Neural cell (in vitro differentiated cells): Measurements from ENCODE around the gene FGFR1OP2. TPM values are rescaled to one million over a fixed set of nuclear protein-coding genes. Genes with fewer than 3 reads are reported as not detected.

Source experiments
- H2AFZ ChIP-seq: fragments of 200-600, 300-800 bp; sonication (generic), shearing (Covaris generic); 2 replicates; pipeline ENCODE4 v1.6.0; 2014; ENCODE audit warnings: low read depth, mild to moderate bottlenecking, antibody characterized with exemption, low read length, moderate library complexity
- H3F3A ChIP-seq: fragments of 200-600 bp; shearing (Covaris generic); 2 replicates; pipeline ENCODE4 v1.6.1; 2016; ENCODE audit warnings: mild to moderate bottlenecking, moderate library complexity, mixed read lengths, antibody characterized with exemption, low read length; ENCODE audit not compliant: insufficient read depth, poor library complexity, severe bottlenecking
- H3K27ac ChIP-seq: fragments of 200-600, 300-800 bp; sonication (generic), shearing (Covaris generic); 2 replicates; pipeline ENCODE4 v1.5.1; 2014; ENCODE audit warnings: mild to moderate bottlenecking, low read length, moderate library complexity
- H3K27me3 ChIP-seq: fragments of 300-800, 200-600 bp; sonication (generic), shearing (Covaris generic); 2 replicates; pipeline ENCODE4 v1.6.0; 2014; ENCODE audit warnings: mild to moderate bottlenecking, low read depth, low read length, moderate library complexity; ENCODE audit not compliant: insufficient read depth
- H3K36me3 ChIP-seq: fragments of 300-800, 200-600 bp; sonication (generic), shearing (Covaris generic); 2 replicates; pipeline ENCODE4 v1.5.1; 2014; ENCODE audit warnings: mild to moderate bottlenecking, antibody characterized with exemption, low read length, moderate library complexity; ENCODE audit not compliant: insufficient read depth
- H3K4me2 ChIP-seq: fragments of 300-800, 200-600 bp; sonication (generic), shearing (Covaris generic); 2 replicates; pipeline ENCODE4 v1.6.0; 2014; ENCODE audit warnings: mild to moderate bottlenecking, low read length
- H3K4me3 ChIP-seq: fragments of 300-800, 200-600 bp; sonication (generic), shearing (Covaris generic); 2 replicates; pipeline ENCODE4 v1.5.1; 2014; ENCODE audit warnings: mild to moderate bottlenecking, low read length, moderate library complexity
- H3K79me2 ChIP-seq: fragments of 200-600 bp; shearing (Covaris generic); replicated peaks from 2 replicates; pipeline ENCODE4 v1.6.0; 2014; ENCODE audit warnings: mild to moderate bottlenecking, low read length, moderate library complexity; ENCODE audit not compliant: insufficient read depth
- H3K9ac ChIP-seq: fragments of 300-800, 200-600 bp; sonication (generic), shearing (Covaris generic); 2 replicates; pipeline ENCODE4 v1.6.1; 2016; ENCODE audit warnings: mild to moderate bottlenecking, low read length, mixed read lengths
- H3K9me2 ChIP-seq: fragments of 200-600 bp; shearing (Covaris generic); 2 replicates; pipeline ENCODE4 v1.6.1; 2016; ENCODE audit warnings: mild to moderate bottlenecking, low read length, mixed read lengths; ENCODE audit not compliant: insufficient read depth
- H3K9me3 ChIP-seq: fragments of 200-600, 300-800 bp; sonication (generic), shearing (Covaris generic); 2 replicates; pipeline ENCODE4 v1.6.1; 2016; ENCODE audit warnings: mild to moderate bottlenecking, mixed run types, low read length, moderate library complexity, mixed read lengths
- H4K20me1 ChIP-seq: fragments of 200-600 bp; shearing (Covaris generic); 2 replicates; pipeline ENCODE4 v1.6.1; 2016; ENCODE audit warnings: mild to moderate bottlenecking, mixed run types; ENCODE audit not compliant: insufficient read depth
- CTCF ChIP-seq: fragments of 450-650 bp; IDR thresholded peaks from 2 replicates; pipeline ENCODE4 v1.5.1; 2014; ENCODE audit warnings: antibody characterized with exemption, mild to moderate bottlenecking, moderate library complexity; ENCODE audit not compliant: poor library complexity, severe bottlenecking
- EP300 ChIP-seq: fragments of 450-650 bp; conservative IDR thresholded peaks from 2 replicates; pipeline ENCODE4 v1.6.1; 2014; ENCODE audit warnings: antibody characterized with exemption, mild to moderate bottlenecking, moderate library complexity; ENCODE audit not compliant: poor library complexity, severe bottlenecking
- EZH2 ChIP-seq: fragments of 200-600, 300-800 bp; shearing (Covaris generic), sonication (generic); IDR thresholded peaks from 2 replicates; pipeline ENCODE4 v1.6.1; 2014; ENCODE audit warnings: antibody characterized with exemption, low read length, borderline replicate concordance, mild to moderate bottlenecking; ENCODE audit not compliant: insufficient read depth, poor library complexity, severe bottlenecking
- MXI1 ChIP-seq: fragments of 450-650 bp; conservative IDR thresholded peaks from 2 replicates; pipeline ENCODE4 v1.6.1; 2014; ENCODE audit warnings: antibody characterized with exemption, mild to moderate bottlenecking; ENCODE audit not compliant: poor library complexity, severe bottlenecking
- POLR2AphosphoS5 ChIP-seq: IDR thresholded peaks from 2 replicates; pipeline ENCODE4 v1.6.1; 2012
- RAD21 ChIP-seq: fragments of 450-650 bp; conservative IDR thresholded peaks from 2 replicates; pipeline ENCODE4 v1.6.1; 2014; ENCODE audit warnings: antibody characterized with exemption, mild to moderate bottlenecking, moderate library complexity
- REST ChIP-seq: IDR thresholded peaks from 2 replicates; pipeline ENCODE4 v1.6.1; 2012; ENCODE audit warnings: borderline replicate concordance
- SMC3 ChIP-seq: fragments of 450-650 bp; conservative IDR thresholded peaks from 2 replicates; pipeline ENCODE4 v1.6.1; 2014; ENCODE audit warnings: antibody characterized with exemption, mild to moderate bottlenecking, moderate library complexity; ENCODE audit not compliant: poor library complexity
- TAF1 ChIP-seq: IDR thresholded peaks from 2 replicates; pipeline ENCODE4 v1.6.1; 2012; ENCODE audit warnings: low read depth
- polyA plus RNA-seq: library from polyadenylated mRNA; depleted of rRNA; stranded (reverse); fragments of >200 nt; gene quantifications from 2 replicates; pipeline ENCODE4 v1.2.3, GENCODE V29; 2014

The FGFR1OP2 gene
- polyA plus RNA-seq, 1 donor from 2014 or later, result 79.4 TPM

GRCh38 chr12:26989873-26990272 lies 51.6 kb downstream of the FGFR1OP2 start:
- H3K4me2 ChIP-seq, result no peak overlapping the region
- no peak overlapping the region for H3K27ac ChIP-seq
- no peaks in the 10 kb centered on the region for H3F3A ChIP-seq
- no peaks in the 10 kb centered on the region for H3K79me2 ChIP-seq
- H4K20me1 ChIP-seq, result no peaks in the 10 kb centered on the region
- no peaks in the 10 kb centered on the region for H3K9me2 ChIP-seq
- H3K36me3 ChIP-seq, result peaks cover 8% of the 10 kb centered on the region
- no peak overlapping the region for H3K4me3 ChIP-seq
- no peaks in the 10 kb centered on the region for H3K9me3 ChIP-seq
- H3K9ac ChIP-seq, result no peak overlapping the region
- H3K27me3 ChIP-seq, result no peaks in the 10 kb centered on the region
- no peak for TF ChIP-seq MXI1
- no peak for TF ChIP-seq EZH2
- H2AFZ ChIP-seq, result no peak overlapping the region

GRCh38 chr12:26991826-26992225 lies 53.6 kb downstream of the FGFR1OP2 start:
- Histone ChIP-seq H2AFZ (no peak overlapping the region), H3K9me3 (no peaks in the 10 kb centered on the region), H3K36me3 (peaks cover 8% of the 10 kb centered on the region), H3K27me3 (no peaks in the 10 kb centered on the region), H3K79me2 (no peaks in the 10 kb centered on the region), H4K20me1 (no peaks in the 10 kb centered on the region), H3K27ac (no peak overlapping the region), H3K4me2 (no peak overlapping the region), H3F3A (no peaks in the 10 kb centered on the region), H3K9me2 (no peaks in the 10 kb centered on the region), H3K9ac (no peak overlapping the region), H3K4me3 (no peak overlapping the region)
- TF ChIP-seq POLR2AphosphoS5 (no peak), REST (no peak), SMC3 (no peak), EP300 (no peak), EZH2 (no peak), MXI1 (no peak), TAF1 (no peak), CTCF (no peak), RAD21 (no peak)

- no peaks in the 10 kb centered on the region for H4K20me1 ChIP-seq
- no peak overlapping the region for H3K9ac ChIP-seq
- peaks cover 8% of the 10 kb centered on the region for H3K36me3 ChIP-seq
- no peak for TF ChIP-seq MXI1
- no peak for TF ChIP-seq POLR2AphosphoS5
- no peak for TF ChIP-seq EP300
- TF ChIP-seq SMC3, result no peak
- no peak for TF ChIP-seq CTCF
- H3K9me3 ChIP-seq, result no peaks in the 10 kb centered on the region
- H2AFZ ChIP-seq, result no peak overlapping the region
- H3K79me2 ChIP-seq, result no peaks in the 10 kb centered on the region
- H3K4me2 ChIP-seq, result no peak overlapping the region
- no peak overlapping the region for H3K4me3 ChIP-seq
- H3K9me2 ChIP-seq, result no peaks in the 10 kb centered on the region
- no peak overlapping the region for H3K27ac ChIP-seq
- H3K27me3 ChIP-seq, result no peaks in the 10 kb centered on the region
- H3F3A ChIP-seq, result no peaks in the 10 kb centered on the region
These were observed 55.8 kb downstream of the FGFR1OP2 start for GRCh38 chr12:26994109-26994508.
